ENCODE data around the gene KIAA1328.

Gene KIAA1328

GRCh38 chr18:37260367-37261093 is 431.6 kb downstream of the KIAA1328 start:
- no peaks in the 10 kb centered on the region for H3K79me2 ChIP-seq (ENCODE audit: control insufficient read depth, insufficient read depth, low read length, unreplicated experiment)
- no peak overlapping the region for H3K4me3 ChIP-seq (ENCODE audit: low read depth, low read length)
- H2AFZ ChIP-seq (ENCODE audit: low read length, unreplicated experiment): no peak overlapping the region
- H3K36me3 ChIP-seq (ENCODE audit: insufficient read depth, low read length): no peaks in the 10 kb centered on the region
- H3K4me1 ChIP-seq (ENCODE audit: control insufficient read depth, insufficient read depth, low read length, unreplicated experiment): no peaks in the 10 kb centered on the region
- no peak overlapping the region for H3K27ac ChIP-seq (ENCODE audit: low read depth, low read length)
- peaks cover 57% of the 10 kb centered on the region for H3K27me3 ChIP-seq (ENCODE audit: insufficient read depth, low read length)

- no peaks in the 10 kb centered on the region for H3K4me1 ChIP-seq (ENCODE audit: control insufficient read depth, insufficient read depth, low read length, unreplicated experiment)
- H2AFZ ChIP-seq (ENCODE audit: low read length, unreplicated experiment): no peak overlapping the region
- H3K4me3 ChIP-seq (ENCODE audit: low read depth, low read length): no peak overlapping the region
- no peaks in the 10 kb centered on the region for H3K36me3 ChIP-seq (ENCODE audit: insufficient read depth, low read length)
- no peaks in the 10 kb centered on the region for H3K79me2 ChIP-seq (ENCODE audit: control insufficient read depth, insufficient read depth, low read length, unreplicated experiment)
- peaks cover 53% of the 10 kb centered on the region for H3K27me3 ChIP-seq (ENCODE audit: insufficient read depth, low read length)
- no peak overlapping the region for H3K27ac ChIP-seq (ENCODE audit: low read depth, low read length)
These were observed 432.4 kb downstream of the KIAA1328 start for GRCh38 chr18:37261246-37261840.

- Histone ChIP-seq H3K27ac (ENCODE audit: low read depth, low read length) (no peak overlapping the region), H3K4me3 (ENCODE audit: low read depth, low read length) (no peak overlapping the region), H2AFZ (ENCODE audit: low read length, unreplicated experiment) (no peak overlapping the region), H3K4me1 (ENCODE audit: control insufficient read depth, insufficient read depth, low read length, unreplicated experiment) (no peaks in the 10 kb centered on the region), H3K36me3 (ENCODE audit: insufficient read depth, low read length) (no peaks in the 10 kb centered on the region), H3K27me3 (ENCODE audit: insufficient read depth, low read length) (peaks cover 52% of the 10 kb centered on the region), H3K79me2 (ENCODE audit: control insufficient read depth, insufficient read depth, low read length, unreplicated experiment) (no peaks in the 10 kb centered on the region)
These were observed 433.1 kb downstream of the KIAA1328 start for GRCh38 chr18:37261988-37262387.

- H3K79me2 ChIP-seq (ENCODE audit: control insufficient read depth, insufficient read depth, low read length, unreplicated experiment): no peaks in the 10 kb centered on the region
- no peak overlapping the region for H2AFZ ChIP-seq (ENCODE audit: low read length, unreplicated experiment)
- H3K27me3 ChIP-seq (ENCODE audit: insufficient read depth, low read length): peaks cover 42% of the 10 kb centered on the region
- no peaks in the 10 kb centered on the region for H3K36me3 ChIP-seq (ENCODE audit: insufficient read depth, low read length)
- no peak overlapping the region for H3K27ac ChIP-seq (ENCODE audit: low read depth, low read length)
- H3K4me3 ChIP-seq (ENCODE audit: low read depth, low read length): no peak overlapping the region
- H3K4me1 ChIP-seq (ENCODE audit: control insufficient read depth, insufficient read depth, low read length, unreplicated experiment): no peaks in the 10 kb centered on the region
These were observed 436.0 kb downstream of the KIAA1328 start for GRCh38 chr18:37264956-37265355.

- no peak overlapping the region for H2AFZ ChIP-seq (ENCODE audit: low read length, unreplicated experiment)
- H3K4me3 ChIP-seq (ENCODE audit: low read depth, low read length): no peak overlapping the region
- no peak overlapping the region for H3K27ac ChIP-seq (ENCODE audit: low read depth, low read length)
- H3K79me2 ChIP-seq (ENCODE audit: control insufficient read depth, insufficient read depth, low read length, unreplicated experiment): no peaks in the 10 kb centered on the region
- H3K27me3 ChIP-seq (ENCODE audit: insufficient read depth, low read length): peaks cover 38% of the 10 kb centered on the region
- H3K36me3 ChIP-seq (ENCODE audit: insufficient read depth, low read length): no peaks in the 10 kb centered on the region
- H3K4me1 ChIP-seq (ENCODE audit: control insufficient read depth, insufficient read depth, low read length, unreplicated experiment): no peaks in the 10 kb centered on the region
These were observed 436.5 kb downstream of the KIAA1328 start for GRCh38 chr18:37265382-37265781.

GRCh38 chr18:37266290-37266689 is 437.4 kb downstream of the KIAA1328 start:
- H3K4me3 ChIP-seq (ENCODE audit: low read depth, low read length): no peak overlapping the region
- H3K27ac ChIP-seq (ENCODE audit: low read depth, low read length): no peak overlapping the region
- no peaks in the 10 kb centered on the region for H3K36me3 ChIP-seq (ENCODE audit: insufficient read depth, low read length)
- H3K79me2 ChIP-seq (ENCODE audit: control insufficient read depth, insufficient read depth, low read length, unreplicated experiment): no peaks in the 10 kb centered on the region
- no peaks in the 10 kb centered on the region for H3K4me1 ChIP-seq (ENCODE audit: control insufficient read depth, insufficient read depth, low read length, unreplicated experiment)
- H3K27me3 ChIP-seq (ENCODE audit: insufficient read depth, low read length): peaks cover 31% of the 10 kb centered on the region
- H2AFZ ChIP-seq (ENCODE audit: low read length, unreplicated experiment): no peak overlapping the region

GRCh38 chr18:37270038-37270665 is 441.2 kb downstream of the KIAA1328 start:
- H3K79me2 ChIP-seq (ENCODE audit: control insufficient read depth, insufficient read depth, low read length, unreplicated experiment): no peaks in the 10 kb centered on the region
- H3K4me1 ChIP-seq (ENCODE audit: control insufficient read depth, insufficient read depth, low read length, unreplicated experiment): no peaks in the 10 kb centered on the region
- peaks cover 59% of the 10 kb centered on the region for H3K27me3 ChIP-seq (ENCODE audit: insufficient read depth, low read length)

GRCh38 chr18:37270666-37271052 is 441.7 kb downstream of the KIAA1328 start:
- Histone ChIP-seq H3K79me2 (ENCODE audit: control insufficient read depth, insufficient read depth, low read length, unreplicated experiment) (no peaks in the 10 kb centered on the region), H2AFZ (ENCODE audit: low read length, unreplicated experiment) (no peak overlapping the region), H3K27me3 (ENCODE audit: insufficient read depth, low read length) (peaks cover 62% of the 10 kb centered on the region), H3K4me1 (ENCODE audit: control insufficient read depth, insufficient read depth, low read length, unreplicated experiment) (no peaks in the 10 kb centered on the region), H3K36me3 (ENCODE audit: insufficient read depth, low read length) (no peaks in the 10 kb centered on the region), H3K4me3 (ENCODE audit: low read depth, low read length) (no peak overlapping the region), H3K27ac (ENCODE audit: low read depth, low read length) (no peak overlapping the region)

More at GRCh38 chr18:37270038-37270665, 441.2 kb downstream of the KIAA1328 start:
- H2AFZ ChIP-seq (ENCODE audit: low read length, unreplicated experiment): no peak overlapping the region
- H3K36me3 ChIP-seq (ENCODE audit: insufficient read depth, low read length): no peaks in the 10 kb centered on the region
- H3K27ac ChIP-seq (ENCODE audit: low read depth, low read length): no peak overlapping the region
- H3K4me3 ChIP-seq (ENCODE audit: low read depth, low read length): no peak overlapping the region

GRCh38 chr18:37272226-37272625 is 443.3 kb downstream of the KIAA1328 start:
- Histone ChIP-seq H3K27me3 (ENCODE audit: insufficient read depth, low read length) (peaks cover 70% of the 10 kb centered on the region), H3K36me3 (ENCODE audit: insufficient read depth, low read length) (no peaks in the 10 kb centered on the region), H2AFZ (ENCODE audit: low read length, unreplicated experiment) (no peak overlapping the region), H3K79me2 (ENCODE audit: control insufficient read depth, insufficient read depth, low read length, unreplicated experiment) (no peaks in the 10 kb centered on the region), H3K4me3 (ENCODE audit: low read depth, low read length) (no peak overlapping the region), H3K4me1 (ENCODE audit: control insufficient read depth, insufficient read depth, low read length, unreplicated experiment) (no peaks in the 10 kb centered on the region), H3K27ac (ENCODE audit: low read depth, low read length) (no peak overlapping the region)

GRCh38 chr18:37272841-37273240 is 443.9 kb downstream of the KIAA1328 start:
- Histone ChIP-seq H3K4me1 (ENCODE audit: control insufficient read depth, insufficient read depth, low read length, unreplicated experiment) (no peaks in the 10 kb centered on the region), H3K36me3 (ENCODE audit: insufficient read depth, low read length) (no peaks in the 10 kb centered on the region), H3K79me2 (ENCODE audit: control insufficient read depth, insufficient read depth, low read length, unreplicated experiment) (no peaks in the 10 kb centered on the region), H3K27me3 (ENCODE audit: insufficient read depth, low read length) (peaks cover 73% of the 10 kb centered on the region), H3K4me3 (ENCODE audit: low read depth, low read length) (no peak overlapping the region), H3K27ac (ENCODE audit: low read depth, low read length) (no peak overlapping the region), H2AFZ (ENCODE audit: low read length, unreplicated experiment) (no peak overlapping the region)

Data from ACC112 (cell line).